ENCODE results near the gene SLC17A7.

SLC17A7 gene

DNA sequence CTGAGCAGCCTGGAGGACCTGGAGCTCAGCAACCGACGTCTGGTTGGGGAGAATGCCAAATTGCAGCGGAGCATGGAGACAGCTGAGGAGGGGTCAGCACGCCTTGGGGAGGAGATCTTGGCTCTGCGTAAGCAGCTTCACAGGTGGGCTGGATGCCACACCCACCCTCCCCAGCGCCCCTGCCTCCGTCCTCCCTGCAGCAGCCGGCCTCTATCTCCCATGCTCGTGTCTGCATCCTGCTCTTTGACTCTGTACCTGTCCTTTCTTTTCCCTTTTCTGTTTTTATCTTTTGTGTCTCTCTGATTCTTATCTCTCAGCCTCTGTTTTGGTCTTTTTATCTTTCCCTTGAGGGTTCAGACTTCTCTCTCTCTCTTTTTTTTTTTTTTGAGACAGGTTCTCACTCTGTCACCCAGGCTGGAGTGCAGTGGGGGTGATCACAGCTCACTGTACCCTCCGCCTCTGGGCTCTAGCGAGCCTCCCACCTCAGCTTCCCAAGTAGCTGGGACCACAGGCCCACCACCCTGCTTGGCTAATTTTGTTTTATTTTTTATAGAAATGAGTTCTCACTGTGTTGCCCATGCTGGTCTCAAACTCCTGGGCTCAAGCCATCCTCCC, 43.2 kb downstream of the SLC17A7 start:
- Mint-ChIP-seq H3K27me3 (ENCODE audit: low read depth) (peaks cover 8% of the 10 kb centered on the region), H3K27ac (peak overlapping the region; percentile 16 to 51 (median 37)), H3K9me3 (no peaks in the 10 kb centered on the region), H3K4me1 (peaks cover 25% of the 10 kb centered on the region), H3K4me3 (no peak overlapping the region), H3K36me3 (ENCODE audit: low read depth) (no peaks in the 10 kb centered on the region)
- TF ChIP-seq, protein P1, sequence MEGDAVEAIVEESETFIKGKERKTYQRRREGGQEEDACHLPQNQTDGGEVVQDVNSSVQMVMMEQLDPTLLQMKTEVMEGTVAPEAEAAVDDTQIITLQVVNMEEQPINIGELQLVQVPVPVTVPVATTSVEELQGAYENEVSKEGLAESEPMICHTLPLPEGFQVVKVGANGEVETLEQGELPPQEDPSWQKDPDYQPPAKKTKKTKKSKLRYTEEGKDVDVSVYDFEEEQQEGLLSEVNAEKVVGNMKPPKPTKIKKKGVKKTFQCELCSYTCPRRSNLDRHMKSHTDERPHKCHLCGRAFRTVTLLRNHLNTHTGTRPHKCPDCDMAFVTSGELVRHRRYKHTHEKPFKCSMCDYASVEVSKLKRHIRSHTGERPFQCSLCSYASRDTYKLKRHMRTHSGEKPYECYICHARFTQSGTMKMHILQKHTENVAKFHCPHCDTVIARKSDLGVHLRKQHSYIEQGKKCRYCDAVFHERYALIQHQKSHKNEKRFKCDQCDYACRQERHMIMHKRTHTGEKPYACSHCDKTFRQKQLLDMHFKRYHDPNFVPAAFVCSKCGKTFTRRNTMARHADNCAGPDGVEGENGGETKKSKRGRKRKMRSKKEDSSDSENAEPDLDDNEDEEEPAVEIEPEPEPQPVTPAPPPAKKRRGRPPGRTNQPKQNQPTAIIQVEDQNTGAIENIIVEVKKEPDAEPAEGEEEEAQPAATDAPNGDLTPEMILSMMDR (IDR thresholded peaks at IDR 0.05; ENCODE audit: unreplicated experiment in 3 of 3): no peak

DNA sequence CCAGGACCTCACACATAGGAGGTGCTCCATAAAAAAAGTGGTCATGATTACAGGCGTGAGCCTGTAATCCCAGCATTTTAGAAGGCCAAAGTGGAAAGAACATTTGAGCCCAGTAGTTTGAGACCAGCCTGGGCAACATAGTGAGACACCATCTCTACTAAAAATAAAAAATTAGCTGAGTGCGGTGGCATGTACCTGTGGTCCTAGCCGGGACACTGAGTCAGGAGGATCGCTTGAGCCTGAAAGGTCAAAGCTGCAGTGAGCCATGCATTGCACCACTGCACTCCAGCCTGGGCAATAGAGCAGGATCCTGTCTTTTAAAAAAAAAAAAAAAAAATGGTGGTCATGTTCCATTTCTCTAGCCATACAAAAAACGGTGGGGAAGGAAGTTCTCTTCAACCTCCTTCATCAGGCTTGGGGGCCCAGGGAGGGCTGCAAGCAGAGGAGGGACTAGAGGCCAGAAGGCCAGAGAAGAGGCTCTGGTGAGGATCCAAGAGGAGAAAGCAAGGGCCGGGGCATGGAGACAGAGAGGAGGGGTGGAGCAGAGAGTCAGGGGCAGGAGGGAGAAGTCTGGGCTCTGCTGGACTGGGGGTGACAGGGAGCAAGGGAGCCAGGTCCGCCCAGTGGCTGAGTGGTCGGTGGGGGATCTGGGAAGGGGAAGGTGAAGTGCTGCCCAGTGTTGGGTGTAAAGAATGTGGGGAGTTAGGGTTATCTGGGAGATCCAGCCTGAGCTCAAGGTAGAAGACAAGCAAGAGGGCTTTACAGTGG, 44.4 kb downstream of the SLC17A7 start:
- Mint-ChIP-seq H3K27me3 (ENCODE audit: low read depth) (peaks cover 11% of the 10 kb centered on the region), H3K36me3 (ENCODE audit: low read depth) (no peaks in the 10 kb centered on the region), H3K4me1 (peaks cover 28% of the 10 kb centered on the region), H3K9me3 (no peaks in the 10 kb centered on the region), H3K27ac (no peak overlapping the region), H3K4me3 (no peak overlapping the region)
- TF ChIP-seq, protein P1 (IDR thresholded peaks at IDR 0.05; ENCODE audit: unreplicated experiment in 3 of 3): no peak

DNA sequence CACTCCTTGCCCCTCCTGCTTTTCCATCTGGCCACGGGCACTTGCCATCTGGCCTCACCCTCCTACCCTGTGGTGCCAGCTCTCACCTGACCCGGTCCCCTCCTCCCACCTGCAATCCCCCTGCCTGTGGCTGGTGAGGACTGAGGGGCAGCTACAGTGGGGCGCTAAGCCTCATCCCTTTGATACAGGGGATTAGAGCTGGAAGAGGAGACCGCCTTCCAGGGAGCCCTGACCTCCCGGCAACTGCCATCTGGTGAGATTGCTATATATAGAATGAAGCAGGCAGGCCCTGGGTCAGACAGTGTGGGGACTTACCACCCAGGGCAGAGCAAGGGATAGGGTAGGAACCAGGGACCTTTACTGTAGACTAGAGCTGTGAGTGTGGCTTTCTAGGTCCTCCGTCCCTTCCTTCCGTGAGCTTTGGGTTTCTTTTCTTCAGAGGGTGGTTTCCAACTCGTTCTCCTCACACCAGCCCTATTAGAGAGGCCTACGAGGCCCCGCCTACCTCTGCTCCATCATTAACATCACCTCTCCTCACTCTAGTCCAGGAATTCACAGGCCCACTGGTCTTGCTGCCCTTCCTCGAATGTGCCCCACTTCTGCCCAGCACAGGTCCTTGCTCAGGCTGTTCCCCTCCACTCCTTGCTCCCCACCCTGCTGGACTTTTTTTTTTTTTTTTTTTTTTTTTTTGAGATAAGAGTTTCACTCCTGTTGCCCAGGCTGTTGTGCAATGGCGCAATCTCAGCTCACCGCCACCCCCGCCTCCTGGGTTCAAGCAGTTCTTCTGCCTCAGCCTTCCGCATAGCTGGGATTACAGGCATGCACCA, 45.5 kb downstream of the SLC17A7 start:
- Mint-ChIP-seq H3K27me3 (ENCODE audit: low read depth) (peaks cover 13% of the 10 kb centered on the region), H3K36me3 (ENCODE audit: low read depth) (no peaks in the 10 kb centered on the region), H3K9me3 (no peaks in the 10 kb centered on the region), H3K4me1 (peaks cover 26% of the 10 kb centered on the region), H3K4me3 (no peak overlapping the region), H3K27ac (no peak overlapping the region)
- TF ChIP-seq, protein P1 (IDR thresholded peaks at IDR 0.05; ENCODE audit: unreplicated experiment in 3 of 3): no peak

DNA sequence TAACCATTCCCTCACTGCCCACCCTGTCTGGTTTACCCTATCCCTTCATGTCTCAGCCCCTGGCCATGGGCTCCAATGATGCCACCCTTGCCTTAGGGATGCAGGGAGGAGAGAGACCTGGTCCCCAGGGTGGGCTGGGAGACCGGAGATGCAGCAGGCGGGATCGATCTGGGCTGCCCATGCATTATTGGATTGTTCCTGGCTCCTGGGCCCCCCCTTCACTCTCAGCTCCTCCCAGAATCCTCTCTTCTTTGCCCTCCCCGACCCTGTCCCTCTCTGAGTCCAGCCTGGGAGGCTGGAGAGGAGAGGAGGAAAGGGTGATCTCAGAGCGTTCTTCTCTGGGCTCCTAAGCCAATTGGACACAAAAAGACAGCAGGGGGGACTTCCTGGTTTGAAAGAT, 47.4 kb downstream of the SLC17A7 start:
- no peaks in the 10 kb centered on the region for H3K9me3 Mint-ChIP-seq
- H3K4me1 Mint-ChIP-seq: peaks cover 24% of the 10 kb centered on the region
- no peak overlapping the region for H3K27ac Mint-ChIP-seq
- no peak overlapping the region for H3K4me3 Mint-ChIP-seq
- TF ChIP-seq, protein P1 (IDR thresholded peaks at IDR 0.05; ENCODE audit: unreplicated experiment in 3 of 3): no peak
- peaks cover 21% of the 10 kb centered on the region for H3K27me3 Mint-ChIP-seq (ENCODE audit: low read depth)
- H3K36me3 Mint-ChIP-seq (ENCODE audit: low read depth): no peaks in the 10 kb centered on the region

DNA sequence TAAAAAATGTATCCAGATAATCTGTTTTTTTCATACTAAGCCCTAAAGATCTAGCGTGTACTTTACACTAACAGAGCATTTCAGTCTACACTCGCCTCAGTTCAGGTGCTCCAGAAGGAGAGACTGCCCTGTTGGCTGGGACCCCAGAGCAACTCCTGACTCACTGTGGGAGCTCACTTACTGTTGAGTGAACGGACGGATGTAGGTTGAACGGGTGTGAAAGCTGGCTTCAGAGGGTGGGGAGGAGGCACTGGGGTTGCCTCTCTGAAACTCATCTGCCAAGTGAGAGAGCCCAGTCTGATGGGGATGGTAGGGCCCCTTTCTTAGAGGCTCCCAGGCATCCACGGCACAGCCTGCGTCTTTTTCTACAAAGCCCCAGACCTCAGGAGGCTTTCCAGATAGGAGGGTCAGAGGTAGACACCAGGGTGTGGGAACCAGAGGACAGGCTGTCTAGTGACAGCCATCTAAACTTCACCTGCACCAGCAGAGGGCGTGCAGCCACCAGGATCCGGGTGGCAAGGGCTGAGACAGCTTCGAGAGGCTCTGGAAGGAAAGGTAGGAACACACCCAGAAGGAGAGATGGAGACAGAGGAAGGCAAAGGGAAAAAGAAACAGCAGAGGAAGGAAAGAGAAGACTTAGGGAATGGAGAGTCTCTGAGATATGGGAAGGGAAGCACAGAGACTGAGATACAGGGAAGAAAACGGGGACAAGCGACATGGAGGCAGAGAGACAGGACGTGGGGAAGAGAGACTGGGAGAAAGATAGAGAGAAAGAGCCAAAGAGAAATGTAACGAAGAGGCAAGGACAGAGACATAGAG, 49.5 kb downstream of the SLC17A7 start:
- no peak overlapping the region for H3K4me3 Mint-ChIP-seq
- TF ChIP-seq, protein P1 (IDR thresholded peaks at IDR 0.05; ENCODE audit: unreplicated experiment in 3 of 3): peak; percentile 85 to 88 (median 87)
- H3K27me3 Mint-ChIP-seq (ENCODE audit: low read depth): peaks cover 24% of the 10 kb centered on the region
- H3K9me3 Mint-ChIP-seq: no peaks in the 10 kb centered on the region
- H3K4me1 Mint-ChIP-seq: peaks cover 6% of the 10 kb centered on the region
- H3K36me3 Mint-ChIP-seq (ENCODE audit: low read depth): no peaks in the 10 kb centered on the region
- peak overlapping the region in 1 of 3 experiments; percentile 55 for H3K27ac Mint-ChIP-seq

Measured in nephron (organoid).